Measurements from ENCODE around the gene ZNF397.

ZNF397 gene

GRCh38 chr18:35256947-35257346 lies 16.1 kb downstream of the ZNF397 start:
- DNase-seq (ENCODE audit: extremely low read depth, low read depth) = no peak
- no peak overlapping the region for H3K4me3 ChIP-seq (replicated peaks; ENCODE audit: low read depth, low read length)
- TF ChIP-seq, protein P1, sequence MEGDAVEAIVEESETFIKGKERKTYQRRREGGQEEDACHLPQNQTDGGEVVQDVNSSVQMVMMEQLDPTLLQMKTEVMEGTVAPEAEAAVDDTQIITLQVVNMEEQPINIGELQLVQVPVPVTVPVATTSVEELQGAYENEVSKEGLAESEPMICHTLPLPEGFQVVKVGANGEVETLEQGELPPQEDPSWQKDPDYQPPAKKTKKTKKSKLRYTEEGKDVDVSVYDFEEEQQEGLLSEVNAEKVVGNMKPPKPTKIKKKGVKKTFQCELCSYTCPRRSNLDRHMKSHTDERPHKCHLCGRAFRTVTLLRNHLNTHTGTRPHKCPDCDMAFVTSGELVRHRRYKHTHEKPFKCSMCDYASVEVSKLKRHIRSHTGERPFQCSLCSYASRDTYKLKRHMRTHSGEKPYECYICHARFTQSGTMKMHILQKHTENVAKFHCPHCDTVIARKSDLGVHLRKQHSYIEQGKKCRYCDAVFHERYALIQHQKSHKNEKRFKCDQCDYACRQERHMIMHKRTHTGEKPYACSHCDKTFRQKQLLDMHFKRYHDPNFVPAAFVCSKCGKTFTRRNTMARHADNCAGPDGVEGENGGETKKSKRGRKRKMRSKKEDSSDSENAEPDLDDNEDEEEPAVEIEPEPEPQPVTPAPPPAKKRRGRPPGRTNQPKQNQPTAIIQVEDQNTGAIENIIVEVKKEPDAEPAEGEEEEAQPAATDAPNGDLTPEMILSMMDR (IDR thresholded peaks at IDR 0.05; ENCODE audit: low read depth, low read length, missing control alignments) = no peak

DNA sequence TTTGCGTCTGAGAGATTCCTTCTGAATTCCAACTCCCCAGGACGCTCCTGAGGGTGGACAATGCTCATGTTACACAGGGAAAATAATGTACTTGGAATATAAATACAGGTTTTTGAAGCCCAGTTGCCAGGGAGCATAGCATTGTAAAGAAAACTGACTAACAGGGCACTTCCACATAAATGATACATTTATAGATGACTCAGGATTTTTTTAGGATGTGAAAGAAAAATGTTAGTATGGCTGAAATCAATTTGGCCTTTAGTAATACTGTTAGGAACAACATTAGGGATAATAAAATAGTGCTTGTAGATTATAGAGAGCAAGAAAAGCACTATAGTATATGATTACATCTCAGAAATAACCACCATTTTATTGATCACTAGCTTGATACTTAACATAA lies 23.6 kb downstream of the ZNF397 start:
- no peak for DNase-seq (ENCODE audit: extremely low read depth, low read depth)
- TF ChIP-seq, protein P1 (IDR thresholded peaks at IDR 0.05; ENCODE audit: low read depth, low read length, missing control alignments) = no peak

DNA sequence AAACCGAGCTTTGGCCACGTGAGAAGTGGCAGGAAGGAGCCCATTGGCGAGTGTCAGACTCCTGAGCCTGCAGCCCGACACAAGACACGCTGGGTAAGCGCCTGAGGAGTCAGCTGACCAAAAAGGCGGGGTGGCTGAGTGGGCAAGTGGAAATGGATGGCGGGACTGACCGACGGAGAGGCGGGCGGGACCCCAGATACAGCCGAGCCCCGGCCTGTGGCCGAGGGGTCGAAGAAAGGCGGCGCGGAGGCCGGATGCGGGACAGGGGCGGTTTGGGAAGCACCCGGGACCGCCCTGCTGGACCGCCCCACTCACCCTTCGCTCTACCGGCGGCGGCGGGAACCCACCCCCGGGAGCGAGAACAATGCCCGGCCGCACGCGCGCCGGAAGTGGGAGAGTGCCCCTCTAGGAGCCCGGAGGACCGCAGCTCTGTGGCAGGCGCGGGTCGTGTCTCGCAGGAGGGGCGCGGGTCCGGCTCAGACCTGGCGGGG lies 26.4 kb downstream of the ZNF397 start:
- H3K4me3 ChIP-seq (replicated peaks; ENCODE audit: low read depth, low read length) = peak overlapping the region; percentile 24; the same call in 1 of the 2 replicates
- DNase-seq (ENCODE audit: extremely low read depth, low read depth) = no peak
- TF ChIP-seq, protein P1 (IDR thresholded peaks at IDR 0.05; ENCODE audit: low read depth, low read length, missing control alignments) = no peak

More for the DNA sequence above, 23.6 kb downstream of the ZNF397 start:
- H3K4me3 ChIP-seq (replicated peaks; ENCODE audit: low read depth, low read length) = no peak overlapping the region

DNA sequence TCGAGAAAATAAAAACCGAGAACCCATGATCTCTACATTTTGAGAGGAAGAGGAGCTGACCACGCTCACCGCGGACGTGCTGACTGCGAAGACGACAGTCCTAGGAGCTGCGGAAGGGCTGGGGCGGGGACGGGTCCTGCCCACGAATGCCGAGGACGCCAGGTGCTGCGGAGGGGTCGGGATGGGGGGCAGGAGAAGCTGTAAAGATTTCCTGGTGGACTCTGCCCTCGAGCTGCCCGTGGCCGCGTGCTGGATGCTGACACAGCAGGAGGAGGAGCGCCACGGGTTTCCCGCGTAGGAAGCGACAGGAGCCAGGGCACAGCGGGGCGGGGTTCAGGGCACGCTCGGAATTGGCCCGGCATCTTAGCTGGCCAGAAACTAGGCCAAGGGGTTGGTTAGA lies 27.0 kb downstream of the ZNF397 start:
- no peak for DNase-seq (ENCODE audit: extremely low read depth, low read depth)
- no peak overlapping the region for H3K4me3 ChIP-seq (replicated peaks; ENCODE audit: low read depth, low read length)

GRCh38 chr18:35268821-35269220 lies 28.0 kb downstream of the ZNF397 start:
- no peak overlapping the region for H3K4me3 ChIP-seq (replicated peaks; ENCODE audit: low read depth, low read length)
- TF ChIP-seq, protein P1 (IDR thresholded peaks at IDR 0.05; ENCODE audit: low read depth, low read length, missing control alignments) = no peak
- no peak for DNase-seq (ENCODE audit: extremely low read depth, low read depth)

More for the DNA sequence above, 27.0 kb downstream of the ZNF397 start:
- TF ChIP-seq, protein P1 (IDR thresholded peaks at IDR 0.05; ENCODE audit: low read depth, low read length, missing control alignments) = no peak

DNA sequence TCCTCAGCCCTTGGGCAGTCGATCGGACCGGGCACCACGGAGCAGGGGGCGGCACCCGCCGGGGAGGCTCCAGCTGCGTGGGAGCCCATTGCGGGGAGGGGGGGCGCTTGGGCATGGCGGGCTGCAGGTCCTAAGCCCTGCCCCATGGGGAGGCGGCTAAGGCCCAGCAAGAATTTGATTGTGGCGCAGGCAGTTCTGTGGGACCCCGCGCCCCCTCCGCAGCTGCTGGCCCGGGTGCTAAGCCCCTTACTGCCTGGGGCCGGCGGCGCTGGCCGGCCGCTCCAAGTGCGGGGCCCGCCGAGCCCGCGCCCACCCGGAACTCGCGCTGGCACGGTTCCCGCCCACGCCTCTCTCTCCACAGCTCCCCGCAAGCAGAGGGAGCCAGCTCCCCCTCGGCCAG lies 30.8 kb downstream of the ZNF397 start:
- TF ChIP-seq, protein P1 (IDR thresholded peaks at IDR 0.05; ENCODE audit: low read depth, low read length, missing control alignments) = no peak
- H3K4me3 ChIP-seq (replicated peaks; ENCODE audit: low read depth, low read length) = no peak overlapping the region
- no peak for DNase-seq (ENCODE audit: extremely low read depth, low read depth)

- TF ChIP-seq, protein P1 (IDR thresholded peaks at IDR 0.05; ENCODE audit: low read depth, low read length, missing control alignments) = no peak
- H3K4me3 ChIP-seq (replicated peaks; ENCODE audit: low read depth, low read length) = no peak overlapping the region
- DNase-seq (ENCODE audit: extremely low read depth, low read depth) = no peak
Observed at GRCh38 chr18:35276267-35276666, 35.4 kb downstream of the ZNF397 start.
